Fibroblast of the aortic adventitia (primary cell): Measurements from ENCODE around the gene C9orf40. TPM values are rescaled to one million over a fixed set of nuclear protein-coding genes. Genes with fewer than 3 reads are reported as not detected.

Experiments used
- DNase-seq: peaks from one replicate; pipeline ENCODE4 v3.0.0-alpha.2; 2010; ENCODE audit warnings: low read depth
- H3K4me3 ChIP-seq: 2 replicates; pipeline ENCODE4 v1.5.1; 2011; ENCODE audit warnings: low read depth, mild to moderate bottlenecking, control low read depth, low read length, moderate library complexity
- total RNA-seq: library from RNA; depleted of rRNA; stranded (reverse); fragments of >200 nt; gene quantifications from 2 replicates; pipeline ENCODE4 v1.2.3, GENCODE V29; 2012; ENCODE audit warnings: low replicate concordance
- TF ChIP-seq, protein P1 (sequence below): IDR thresholded peaks from 2 replicates; pipeline ENCODE4 v1.5.1; 2011; ENCODE audit warnings: mild to moderate bottlenecking, low read length, control low read depth, inconsistent platforms; ENCODE audit not compliant: insufficient read depth

C9orf40 gene
- total RNA-seq, 1 donor = 9.9 TPM

DNA sequence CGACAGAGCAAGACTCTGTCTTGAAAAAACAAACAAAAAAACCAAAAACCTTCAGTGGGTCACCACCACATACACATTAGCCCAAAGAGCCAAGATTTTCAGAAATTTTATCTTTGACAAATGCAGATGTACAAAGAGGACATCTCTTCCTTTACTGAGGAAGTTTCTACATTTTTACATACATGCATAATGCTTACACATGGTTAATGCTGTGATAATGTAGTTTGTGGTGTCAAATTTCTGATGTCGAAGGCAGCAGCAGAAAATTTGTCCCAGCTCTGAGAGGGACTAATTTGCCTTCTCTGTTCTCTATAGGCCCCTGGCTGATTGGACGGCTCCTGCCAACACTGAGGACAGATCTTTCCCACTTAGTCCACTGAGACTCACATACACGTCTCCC, 24.6 kb upstream of the C9orf40 start:
- TF ChIP-seq, protein P1, sequence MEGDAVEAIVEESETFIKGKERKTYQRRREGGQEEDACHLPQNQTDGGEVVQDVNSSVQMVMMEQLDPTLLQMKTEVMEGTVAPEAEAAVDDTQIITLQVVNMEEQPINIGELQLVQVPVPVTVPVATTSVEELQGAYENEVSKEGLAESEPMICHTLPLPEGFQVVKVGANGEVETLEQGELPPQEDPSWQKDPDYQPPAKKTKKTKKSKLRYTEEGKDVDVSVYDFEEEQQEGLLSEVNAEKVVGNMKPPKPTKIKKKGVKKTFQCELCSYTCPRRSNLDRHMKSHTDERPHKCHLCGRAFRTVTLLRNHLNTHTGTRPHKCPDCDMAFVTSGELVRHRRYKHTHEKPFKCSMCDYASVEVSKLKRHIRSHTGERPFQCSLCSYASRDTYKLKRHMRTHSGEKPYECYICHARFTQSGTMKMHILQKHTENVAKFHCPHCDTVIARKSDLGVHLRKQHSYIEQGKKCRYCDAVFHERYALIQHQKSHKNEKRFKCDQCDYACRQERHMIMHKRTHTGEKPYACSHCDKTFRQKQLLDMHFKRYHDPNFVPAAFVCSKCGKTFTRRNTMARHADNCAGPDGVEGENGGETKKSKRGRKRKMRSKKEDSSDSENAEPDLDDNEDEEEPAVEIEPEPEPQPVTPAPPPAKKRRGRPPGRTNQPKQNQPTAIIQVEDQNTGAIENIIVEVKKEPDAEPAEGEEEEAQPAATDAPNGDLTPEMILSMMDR = no peak
- H3K4me3 ChIP-seq = no peak overlapping the region
- no peak for DNase-seq

DNA sequence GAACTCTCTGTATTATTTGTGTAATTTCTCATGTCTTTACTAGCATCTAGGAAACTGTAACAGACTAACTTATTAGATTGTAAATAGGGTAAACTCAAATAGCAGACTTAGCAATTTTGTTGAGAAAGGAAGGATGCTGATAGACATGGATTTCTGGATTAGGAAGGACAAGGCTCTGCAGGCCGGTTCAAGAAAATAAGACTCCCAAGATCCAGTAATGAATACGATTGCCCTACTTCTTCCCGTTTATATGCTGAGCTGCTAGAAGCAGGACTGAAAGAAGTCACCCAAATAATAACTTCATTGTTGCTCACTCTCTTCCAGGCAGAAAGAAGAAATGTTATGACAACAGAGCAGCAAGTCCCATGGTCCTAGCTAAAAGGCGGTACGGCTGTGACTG, 22.8 kb upstream of the C9orf40 start:
- TF ChIP-seq, protein P1 = no peak
- H3K4me3 ChIP-seq = no peak overlapping the region
- DNase-seq = no peak

DNA sequence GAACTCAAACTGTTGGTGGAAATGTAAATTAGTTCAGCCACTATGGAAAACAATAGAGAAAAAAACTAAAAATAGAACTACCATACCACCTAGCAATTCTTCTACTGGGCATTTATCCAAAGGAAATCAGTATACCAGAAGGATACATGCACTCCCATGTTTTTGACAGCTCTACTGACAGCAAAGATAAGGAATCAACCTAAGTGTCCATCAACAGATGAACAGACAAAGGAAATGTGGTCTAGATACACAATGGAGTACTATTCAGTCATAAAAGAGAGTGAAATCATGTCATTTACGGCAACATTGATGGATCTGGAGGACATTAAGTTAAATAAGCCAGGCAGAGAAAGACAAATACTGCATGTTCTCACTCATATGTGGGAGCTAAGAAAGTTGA, 21.8 kb upstream of the C9orf40 start:
- DNase-seq = no peak
- no peak overlapping the region for H3K4me3 ChIP-seq
- TF ChIP-seq, protein P1 = no peak

DNA sequence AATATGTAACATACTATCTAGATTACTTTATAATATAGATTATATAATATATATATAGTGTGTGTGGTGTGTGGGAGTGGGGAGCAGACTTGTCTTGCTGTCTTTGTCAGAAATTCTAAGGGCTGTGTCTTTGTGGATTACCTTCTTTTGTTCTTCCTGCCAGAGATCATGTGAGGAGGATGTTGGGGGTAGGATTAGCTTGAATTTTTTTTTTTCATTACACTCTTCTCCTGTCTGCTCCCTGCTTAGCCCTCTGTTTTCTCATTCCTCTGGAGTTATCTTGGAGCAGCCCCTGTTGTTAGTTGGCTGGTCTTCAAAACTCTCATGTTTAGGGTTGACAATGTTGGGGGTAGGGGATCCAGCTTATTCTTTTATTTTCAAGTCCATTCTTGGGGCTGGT, 21.0 kb upstream of the C9orf40 start:
- DNase-seq = no peak
- no peak overlapping the region for H3K4me3 ChIP-seq
- TF ChIP-seq, protein P1 = no peak

DNA sequence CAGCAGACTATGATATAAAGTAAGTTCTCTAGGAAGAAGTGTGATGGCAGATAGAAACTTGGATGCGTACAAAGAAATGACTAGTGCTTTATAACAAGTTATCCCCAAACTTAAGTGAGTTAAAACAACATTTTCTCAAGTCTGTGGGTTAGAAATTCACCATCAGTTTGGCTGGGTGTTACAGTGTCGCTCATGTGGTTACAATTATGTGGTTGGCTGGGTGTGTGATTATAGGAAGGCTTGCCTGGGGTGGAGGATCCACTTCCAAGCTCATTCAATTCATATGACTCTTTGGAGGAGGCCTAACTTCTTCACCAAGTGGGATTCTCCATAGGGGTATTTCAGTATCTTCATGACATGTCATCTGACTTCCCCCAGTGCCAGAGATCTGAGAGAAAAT, 10.3 kb upstream of the C9orf40 start:
- TF ChIP-seq, protein P1 = no peak
- no peak for DNase-seq

DNA sequence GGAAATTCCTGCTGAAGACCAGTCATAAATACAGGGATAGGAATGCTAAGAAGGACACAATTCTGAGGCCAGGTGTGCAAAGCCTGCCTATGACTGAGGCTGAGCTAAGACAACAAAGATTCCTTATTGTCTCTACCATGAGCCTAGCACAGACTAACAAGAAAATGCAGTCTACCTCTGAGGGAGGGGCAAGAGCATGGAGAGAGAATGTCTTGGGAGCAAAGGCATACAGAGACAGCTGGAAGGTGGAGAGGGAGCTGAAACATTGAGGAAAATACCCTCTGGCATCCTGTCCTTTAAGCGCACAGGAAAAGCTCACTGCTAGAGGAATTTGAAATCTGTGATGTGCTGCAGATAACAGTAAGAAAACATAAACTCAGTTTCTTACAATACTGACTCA, 8.8 kb upstream of the C9orf40 start:
- TF ChIP-seq, protein P1 = no peak
- DNase-seq = no peak
- H3K4me3 ChIP-seq = no peak overlapping the region

More for the DNA sequence above, 10.3 kb upstream of the C9orf40 start:
- H3K4me3 ChIP-seq = no peak overlapping the region

DNA sequence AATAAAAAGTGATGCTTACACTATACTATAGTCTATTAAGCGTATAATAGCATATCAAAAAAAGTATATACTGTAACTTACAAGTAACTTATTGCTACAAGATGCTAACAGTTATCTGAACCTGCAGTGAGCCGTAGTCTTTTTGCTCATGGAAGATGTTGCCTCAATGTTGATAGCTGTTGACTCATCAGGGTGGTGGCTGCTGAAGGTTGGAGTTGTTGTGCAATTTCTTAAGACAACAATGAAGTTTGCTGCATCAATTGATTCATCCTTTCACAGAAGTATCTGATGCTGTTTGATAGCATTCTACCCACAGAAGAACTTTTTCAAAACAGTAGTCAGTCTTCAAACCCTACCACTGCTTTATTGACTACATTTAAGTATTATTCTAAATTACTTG, 7.8 kb upstream of the C9orf40 start:
- TF ChIP-seq, protein P1 = no peak
- peak; percentile 63 for DNase-seq
- H3K4me3 ChIP-seq = no peak overlapping the region
